ENCODE data around the gene ROBO4. TPM values are rescaled to one million over a fixed set of nuclear protein-coding genes. Genes with fewer than 3 reads are reported as not detected.

Gene ROBO4
- polyA plus RNA-seq, 3 donors from 2014 or later: not detected

- H3K27me3 Mint-ChIP-seq (ENCODE audit: low read depth in 3 of 3): peaks cover 7 to 13% (median 13%) of the 10 kb centered on the region in 3 donors
- no peak for DNase-seq
- H3K4me3 Mint-ChIP-seq: no peak overlapping the region
- no peaks in the 10 kb centered on the region for H3K9me3 Mint-ChIP-seq
- H3K4me1 Mint-ChIP-seq: peaks cover 4 to 12% of the 10 kb centered on the region in 2 donors
- no peaks in the 10 kb centered on the region for H3K36me3 Mint-ChIP-seq
- no peak overlapping the region for H3K27ac Mint-ChIP-seq
Observed at GRCh38 chr11:124859171-124859570, 38.5 kb downstream of the ROBO4 start.

GRCh38 chr11:124846070-124846673, 51.5 kb downstream of the ROBO4 start:
- DNase-seq: no peak
- H3K4me3 Mint-ChIP-seq: no peak overlapping the region
- no peaks in the 10 kb centered on the region for H3K4me1 Mint-ChIP-seq
- H3K27me3 Mint-ChIP-seq (ENCODE audit: low read depth in 3 of 3): peaks cover 29 to 40% (median 39%) of the 10 kb centered on the region in 3 donors
- H3K27ac Mint-ChIP-seq: no peak overlapping the region
- peaks cover 0 to 2% (median 0%) of the 10 kb centered on the region in 6 donors for H3K9me3 Mint-ChIP-seq
- H3K36me3 Mint-ChIP-seq: no peaks in the 10 kb centered on the region

GRCh38 chr11:124844664-124845079, 53.0 kb downstream of the ROBO4 start:
- Mint-ChIP-seq H3K27ac (no peak overlapping the region), H3K4me1 (peaks cover 4 to 5% of the 10 kb centered on the region in 2 donors), H3K27me3 (ENCODE audit: low read depth in 3 of 3) (peaks cover 36 to 48% (median 45%) of the 10 kb centered on the region in 3 donors), H3K9me3 (peaks cover 0 to 2% (median 0%) of the 10 kb centered on the region in 6 donors), H3K4me3 (no peak overlapping the region), H3K36me3 (no peaks in the 10 kb centered on the region)
- DNase-seq: no peak

- H3K9me3 Mint-ChIP-seq: peaks cover 0 to 2% (median 0%) of the 10 kb centered on the region in 6 donors
- no peak for DNase-seq
- peaks cover 31 to 48% (median 46%) of the 10 kb centered on the region in 3 donors for H3K27me3 Mint-ChIP-seq (ENCODE audit: low read depth in 3 of 3)
- no peak overlapping the region for H3K4me3 Mint-ChIP-seq
- no peaks in the 10 kb centered on the region for H3K36me3 Mint-ChIP-seq
- H3K4me1 Mint-ChIP-seq: peaks cover 4 to 5% of the 10 kb centered on the region in 2 donors
- no peak overlapping the region for H3K27ac Mint-ChIP-seq
Observed at GRCh38 chr11:124843616-124843910, 54.1 kb downstream of the ROBO4 start.

GRCh38 chr11:124842305-124842704, 55.4 kb downstream of the ROBO4 start:
- H3K9me3 Mint-ChIP-seq: peaks cover 0 to 2% (median 0%) of the 10 kb centered on the region in 6 donors

GRCh38 chr11:124841840-124842239, 55.8 kb downstream of the ROBO4 start:
- Mint-ChIP-seq H3K27me3 (ENCODE audit: low read depth in 3 of 3) (peaks cover 27 to 49% (median 47%) of the 10 kb centered on the region in 3 donors), H3K27ac (no peak overlapping the region), H3K4me1 (peaks cover 8 to 10% of the 10 kb centered on the region in 2 donors), H3K36me3 (no peaks in the 10 kb centered on the region), H3K4me3 (no peak overlapping the region), H3K9me3 (peaks cover 0 to 2% (median 0%) of the 10 kb centered on the region in 6 donors)
- no peak for DNase-seq

More at GRCh38 chr11:124842305-124842704, 55.4 kb downstream of the ROBO4 start:
- H3K36me3 Mint-ChIP-seq: no peaks in the 10 kb centered on the region
- peaks cover 4 to 6% of the 10 kb centered on the region in 2 donors for H3K4me1 Mint-ChIP-seq
- no peak for DNase-seq
- H3K27me3 Mint-ChIP-seq (ENCODE audit: low read depth in 3 of 3): peaks cover 30 to 47% (median 46%) of the 10 kb centered on the region in 3 donors
- H3K27ac Mint-ChIP-seq: no peak overlapping the region
- no peak overlapping the region for H3K4me3 Mint-ChIP-seq

- Mint-ChIP-seq H3K4me1 (peaks cover 12 to 17% of the 10 kb centered on the region in 2 donors), H3K27ac (no peak overlapping the region), H3K4me3 (no peak overlapping the region), H3K9me3 (peaks cover 0 to 2% (median 0%) of the 10 kb centered on the region in 6 donors), H3K27me3 (ENCODE audit: low read depth in 3 of 3) (peaks cover 26 to 48% (median 42%) of the 10 kb centered on the region in 3 donors), H3K36me3 (no peaks in the 10 kb centered on the region)
- no peak for DNase-seq
Observed at GRCh38 chr11:124841201-124841600, 56.5 kb downstream of the ROBO4 start.

- no peak for DNase-seq
- Mint-ChIP-seq H3K4me3 (no peak overlapping the region), H3K36me3 (no peaks in the 10 kb centered on the region), H3K27me3 (ENCODE audit: low read depth in 3 of 3) (peaks cover 23 to 52% (median 42%) of the 10 kb centered on the region in 3 donors), H3K4me1 (peaks cover 12 to 19% of the 10 kb centered on the region in 2 donors), H3K27ac (no peak overlapping the region), H3K9me3 (peaks cover 0 to 2% (median 0%) of the 10 kb centered on the region in 6 donors)
Observed at GRCh38 chr11:124840666-124841065, 57.0 kb downstream of the ROBO4 start.

- H3K36me3 Mint-ChIP-seq: no peaks in the 10 kb centered on the region
- no peak for DNase-seq
- H3K27ac Mint-ChIP-seq: no peak overlapping the region
- H3K27me3 Mint-ChIP-seq (ENCODE audit: low read depth in 3 of 3): peaks cover 23 to 48% (median 40%) of the 10 kb centered on the region in 3 donors
- H3K9me3 Mint-ChIP-seq: peaks cover 0 to 2% (median 0%) of the 10 kb centered on the region in 6 donors
- H3K4me1 Mint-ChIP-seq: peaks cover 12 to 19% of the 10 kb centered on the region in 2 donors
- peak overlapping the region in 2 of 5 donors; percentile 16 to 45 for H3K4me3 Mint-ChIP-seq
Observed at GRCh38 chr11:124839972-124840621, 57.6 kb downstream of the ROBO4 start.

- H3K36me3 Mint-ChIP-seq: no peaks in the 10 kb centered on the region
- no peak for DNase-seq
- H3K27me3 Mint-ChIP-seq (ENCODE audit: low read depth in 3 of 3): peaks cover 18 to 40% (median 38%) of the 10 kb centered on the region in 3 donors
- H3K4me3 Mint-ChIP-seq: no peak overlapping the region
- H3K27ac Mint-ChIP-seq: no peak overlapping the region
- H3K9me3 Mint-ChIP-seq: peaks cover 0 to 2% (median 0%) of the 10 kb centered on the region in 6 donors
- H3K4me1 Mint-ChIP-seq: peaks cover 12 to 19% of the 10 kb centered on the region in 2 donors
Observed at GRCh38 chr11:124839128-124839971, 58.3 kb downstream of the ROBO4 start.

- DNase-seq: no peak
- H3K4me1 Mint-ChIP-seq: peaks cover 12 to 19% of the 10 kb centered on the region in 2 donors
- H3K27ac Mint-ChIP-seq: no peak overlapping the region
- H3K4me3 Mint-ChIP-seq: no peak overlapping the region
- peaks cover 18 to 37% (median 33%) of the 10 kb centered on the region in 3 donors for H3K27me3 Mint-ChIP-seq (ENCODE audit: low read depth in 3 of 3)
- no peaks in the 10 kb centered on the region for H3K36me3 Mint-ChIP-seq
- H3K9me3 Mint-ChIP-seq: peaks cover 0 to 2% (median 0%) of the 10 kb centered on the region in 6 donors
Observed at GRCh38 chr11:124838805-124839127, 58.9 kb downstream of the ROBO4 start.

- H3K27ac Mint-ChIP-seq: no peak overlapping the region
- no peaks in the 10 kb centered on the region for H3K36me3 Mint-ChIP-seq
- H3K9me3 Mint-ChIP-seq: peaks cover 0 to 2% (median 0%) of the 10 kb centered on the region in 6 donors
- H3K4me3 Mint-ChIP-seq: no peak overlapping the region
- peaks cover 12 to 19% of the 10 kb centered on the region in 2 donors for H3K4me1 Mint-ChIP-seq
- no peak for DNase-seq
- H3K27me3 Mint-ChIP-seq (ENCODE audit: low read depth in 3 of 3): peaks cover 17 to 33% (median 23%) of the 10 kb centered on the region in 3 donors
Observed at GRCh38 chr11:124837491-124837856, 60.2 kb downstream of the ROBO4 start.

GRCh38 chr11:124835918-124836317, 61.7 kb downstream of the ROBO4 start:
- peaks cover 12 to 32% (median 19%) of the 10 kb centered on the region in 3 donors for H3K27me3 Mint-ChIP-seq (ENCODE audit: low read depth in 3 of 3)
- H3K4me3 Mint-ChIP-seq: peak overlapping the region; percentile 49 to 79 (median 70)
- H3K27ac Mint-ChIP-seq: no peak overlapping the region
- no peaks in the 10 kb centered on the region for H3K36me3 Mint-ChIP-seq
- no peak for DNase-seq
- H3K4me1 Mint-ChIP-seq: peaks cover 12 to 19% of the 10 kb centered on the region in 2 donors
- peaks cover 0 to 1% (median 0%) of the 10 kb centered on the region in 6 donors for H3K9me3 Mint-ChIP-seq

Data from immature natural killer cell (primary cell).